Fibroblast of villous mesenchyme (primary cell): ENCODE results near the gene OR51E1. TPM values are rescaled to one million over a fixed set of nuclear protein-coding genes. Genes with fewer than 3 reads are reported as not detected.

Experiments used
- DNase-seq: peaks from one replicate; pipeline ENCODE4 v3.0.0-alpha.2; 2010; ENCODE audit warnings: low read depth
- H3K4me3 ChIP-seq: 2 replicates; pipeline ENCODE4 v1.5.1; 2011; ENCODE audit warnings: low read depth, mild to moderate bottlenecking, low read length
- total RNA-seq: library from RNA; depleted of rRNA; stranded (reverse); fragments of >200 nt; gene quantifications from 2 replicates; pipeline ENCODE4 v1.2.3, GENCODE V29; 2012
- TF ChIP-seq, protein P1 (sequence below): IDR thresholded peaks from 2 replicates; pipeline ENCODE4 v1.5.1; 2012; ENCODE audit warnings: low read depth, mild to moderate bottlenecking, low read length; ENCODE audit not compliant: insufficient read depth

Gene OR51E1
- total RNA-seq, 1 donor, result not detected

DNA sequence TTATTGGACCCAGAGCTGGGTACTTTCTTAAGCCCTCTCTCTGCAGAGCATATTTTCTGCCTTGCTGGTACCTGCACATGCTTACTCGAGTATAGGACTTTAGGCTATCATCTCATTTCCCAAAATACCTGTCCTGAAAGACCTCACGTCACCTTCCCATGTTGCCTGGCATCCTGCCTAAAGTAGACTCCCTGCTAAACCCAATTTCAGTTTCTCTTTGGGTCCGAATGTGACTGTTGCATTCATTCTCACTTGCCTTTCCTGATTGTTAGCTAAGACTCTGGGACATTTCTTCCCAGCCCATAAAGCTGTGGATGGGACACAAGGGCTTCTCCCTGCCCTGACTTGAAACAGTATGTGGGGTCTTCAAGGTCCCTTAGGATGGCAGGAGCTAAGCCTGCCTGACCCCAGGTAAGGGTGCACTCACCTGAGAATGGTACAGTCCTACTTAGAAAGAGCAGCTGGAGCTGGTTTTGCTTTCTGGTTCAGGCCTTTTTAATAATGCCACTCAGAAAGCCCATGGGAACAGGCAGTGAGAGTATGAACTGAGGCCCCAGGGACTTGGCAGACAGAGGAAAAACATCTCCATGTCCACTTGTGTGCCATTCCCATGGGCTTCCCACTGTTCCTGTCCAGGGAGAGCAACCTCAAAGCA is 41.0 kb downstream of the OR51E1 start:
- no peak overlapping the region for H3K4me3 ChIP-seq
- no peak for DNase-seq
- TF ChIP-seq, protein P1, sequence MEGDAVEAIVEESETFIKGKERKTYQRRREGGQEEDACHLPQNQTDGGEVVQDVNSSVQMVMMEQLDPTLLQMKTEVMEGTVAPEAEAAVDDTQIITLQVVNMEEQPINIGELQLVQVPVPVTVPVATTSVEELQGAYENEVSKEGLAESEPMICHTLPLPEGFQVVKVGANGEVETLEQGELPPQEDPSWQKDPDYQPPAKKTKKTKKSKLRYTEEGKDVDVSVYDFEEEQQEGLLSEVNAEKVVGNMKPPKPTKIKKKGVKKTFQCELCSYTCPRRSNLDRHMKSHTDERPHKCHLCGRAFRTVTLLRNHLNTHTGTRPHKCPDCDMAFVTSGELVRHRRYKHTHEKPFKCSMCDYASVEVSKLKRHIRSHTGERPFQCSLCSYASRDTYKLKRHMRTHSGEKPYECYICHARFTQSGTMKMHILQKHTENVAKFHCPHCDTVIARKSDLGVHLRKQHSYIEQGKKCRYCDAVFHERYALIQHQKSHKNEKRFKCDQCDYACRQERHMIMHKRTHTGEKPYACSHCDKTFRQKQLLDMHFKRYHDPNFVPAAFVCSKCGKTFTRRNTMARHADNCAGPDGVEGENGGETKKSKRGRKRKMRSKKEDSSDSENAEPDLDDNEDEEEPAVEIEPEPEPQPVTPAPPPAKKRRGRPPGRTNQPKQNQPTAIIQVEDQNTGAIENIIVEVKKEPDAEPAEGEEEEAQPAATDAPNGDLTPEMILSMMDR, result no peak

DNA sequence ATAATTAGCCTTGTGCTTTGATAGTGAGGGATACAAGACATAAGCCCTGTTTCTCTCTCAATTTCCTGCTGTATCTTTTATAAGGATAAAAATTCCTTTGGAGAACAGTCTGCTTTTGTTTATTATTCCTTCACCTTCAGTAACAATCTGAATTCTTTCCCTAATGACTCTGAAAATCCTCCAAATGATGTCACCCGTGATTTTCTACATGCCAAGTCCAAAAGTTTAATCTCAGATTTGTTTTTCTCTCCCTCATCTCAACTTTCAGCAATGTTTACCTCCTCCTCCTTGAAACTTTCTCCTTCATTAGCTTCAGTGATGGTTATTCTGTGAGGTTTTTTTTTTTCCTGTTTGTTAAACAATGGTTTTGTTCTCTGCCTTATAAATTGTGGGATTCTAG is 51.7 kb downstream of the OR51E1 start:
- TF ChIP-seq, protein P1, result no peak
- no peak for DNase-seq
- H3K4me3 ChIP-seq, result no peak overlapping the region

DNA sequence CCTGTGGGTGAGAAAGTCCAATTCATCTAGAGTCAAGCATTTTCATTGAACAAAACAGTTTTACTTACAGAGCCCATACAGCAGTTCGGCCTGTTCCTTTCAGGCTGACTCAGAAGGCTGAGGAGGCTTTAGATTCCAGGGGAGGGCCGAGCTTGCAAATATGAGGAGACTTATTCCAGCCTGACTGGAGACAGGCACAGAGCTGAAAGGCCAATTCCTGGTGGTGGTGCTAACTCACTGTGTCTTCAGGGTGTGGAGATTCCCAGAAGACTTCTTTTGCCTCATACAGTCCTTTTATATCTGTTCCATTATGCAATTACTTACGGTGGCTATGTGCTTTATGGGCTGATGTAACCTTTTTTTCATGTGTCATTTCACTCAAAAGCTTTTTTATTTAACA is 53.8 kb downstream of the OR51E1 start, which contains the start of gene OR51E2:
Gene OR51E2 (minus strand): TSS at position 269 of the 400 bp plus-strand sequence. CDS start 15,142 bp downstream, outside the sequence.
- H3K4me3 ChIP-seq, result no peak within 1 kb of the TSS
- TF ChIP-seq, protein P1, result no peak
- DNase-seq, result peak; percentile 49

DNA sequence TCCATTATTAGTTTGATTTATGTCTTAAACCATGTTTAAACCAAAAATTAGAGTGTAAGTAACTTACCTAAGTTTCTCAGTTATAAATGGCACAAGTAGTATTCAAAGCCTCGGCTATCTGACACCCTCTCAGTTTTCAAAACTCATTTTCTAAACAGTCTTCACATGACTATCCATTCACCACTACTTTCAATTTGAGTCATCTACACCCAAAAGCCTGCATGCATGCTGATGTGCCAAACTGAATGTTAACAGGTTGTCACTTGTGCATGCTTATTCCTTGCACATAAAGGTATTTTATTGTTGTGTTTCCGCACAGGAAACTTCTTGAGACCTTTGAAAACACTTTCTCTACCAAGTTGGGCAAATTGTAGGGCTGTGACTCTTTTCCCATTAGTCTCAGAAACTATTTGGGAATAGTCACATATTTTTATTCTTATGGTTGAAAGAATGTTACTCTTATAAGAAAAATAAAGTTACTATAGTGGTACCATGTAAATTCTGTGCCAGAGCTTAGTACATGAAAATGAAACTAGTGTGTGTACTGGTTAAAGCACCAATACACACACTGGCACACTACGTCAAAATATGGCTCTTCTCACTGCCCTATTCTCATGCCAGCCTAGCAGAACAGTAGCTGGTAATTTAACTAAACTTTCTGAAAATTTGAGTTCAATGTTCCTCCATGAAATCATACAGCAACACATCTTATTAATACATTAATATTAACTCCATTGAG is 56.1 kb downstream of the OR51E1 start:
- no peak for DNase-seq
- TF ChIP-seq, protein P1, result no peak
- H3K4me3 ChIP-seq, result no peak overlapping the region

DNA sequence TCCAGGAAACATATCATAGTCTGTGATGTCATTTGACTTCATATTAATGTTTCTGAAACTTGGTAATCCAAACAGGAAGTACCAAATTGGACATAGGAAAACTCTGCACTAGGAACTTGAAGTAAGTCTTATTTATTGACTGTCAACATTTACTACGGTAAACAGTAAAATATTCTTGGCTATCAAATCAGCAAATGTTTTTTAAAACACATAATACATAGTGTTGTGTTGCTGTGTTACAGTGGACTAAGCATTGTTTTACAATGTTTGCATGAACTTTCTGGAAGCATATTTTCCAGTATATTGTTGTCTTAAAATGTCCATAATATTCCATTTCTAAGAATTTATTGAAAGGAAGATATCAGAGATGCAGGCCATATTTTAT is 56.6 kb downstream of the OR51E1 start:
- DNase-seq, result no peak
- no peak overlapping the region for H3K4me3 ChIP-seq
- TF ChIP-seq, protein P1, result no peak

DNA sequence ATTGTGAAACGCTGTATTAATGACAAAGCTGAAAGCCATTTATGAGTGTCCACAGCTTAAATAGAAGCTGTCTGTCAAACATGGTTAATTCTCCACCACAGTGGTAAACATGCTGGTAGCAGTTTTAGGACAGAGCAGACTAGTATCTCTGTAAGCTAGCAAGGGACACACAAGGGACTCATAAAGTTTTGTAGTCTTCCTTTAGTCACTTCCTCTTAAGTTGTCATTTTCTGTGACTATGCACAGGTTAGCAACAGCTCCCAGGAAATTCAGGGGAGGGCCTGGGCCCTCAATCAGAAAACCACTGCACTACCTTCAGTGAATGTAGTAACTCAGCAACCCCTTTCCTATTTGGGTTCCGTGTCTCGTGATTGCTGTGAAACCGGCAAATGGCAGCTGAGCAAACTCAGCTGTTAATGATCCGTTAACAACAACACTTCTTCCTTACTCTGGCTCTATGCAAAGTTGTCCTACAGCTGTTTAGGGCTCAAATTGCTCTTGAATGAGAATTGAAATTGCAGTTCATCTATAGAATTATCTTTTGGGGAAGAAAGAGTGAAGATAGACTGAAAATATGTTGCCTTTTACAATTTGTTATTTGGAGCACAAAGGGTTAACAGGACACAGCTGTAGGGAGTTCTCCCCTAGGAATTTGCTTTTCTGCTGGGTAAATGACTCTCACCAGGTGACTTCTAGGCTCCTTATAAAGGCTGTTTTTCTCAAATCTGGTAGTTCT is 60.4 kb downstream of the OR51E1 start, which contains the start of gene MMP26:
Gene MMP26 (plus strand): TSS at position 731 of the 736 bp plus-strand sequence.
- no peak for DNase-seq
- TF ChIP-seq, protein P1, result no peak
- H3K4me3 ChIP-seq, result no peak within 1 kb of the TSS
